ENCODE results near the gene SCAI.
"Not testable (repeated sequence)": the region's sequence is repeated elsewhere in the genome, so short reads cannot be mapped to it uniquely, and the experiment has no call there.

The SCAI gene

DNA sequence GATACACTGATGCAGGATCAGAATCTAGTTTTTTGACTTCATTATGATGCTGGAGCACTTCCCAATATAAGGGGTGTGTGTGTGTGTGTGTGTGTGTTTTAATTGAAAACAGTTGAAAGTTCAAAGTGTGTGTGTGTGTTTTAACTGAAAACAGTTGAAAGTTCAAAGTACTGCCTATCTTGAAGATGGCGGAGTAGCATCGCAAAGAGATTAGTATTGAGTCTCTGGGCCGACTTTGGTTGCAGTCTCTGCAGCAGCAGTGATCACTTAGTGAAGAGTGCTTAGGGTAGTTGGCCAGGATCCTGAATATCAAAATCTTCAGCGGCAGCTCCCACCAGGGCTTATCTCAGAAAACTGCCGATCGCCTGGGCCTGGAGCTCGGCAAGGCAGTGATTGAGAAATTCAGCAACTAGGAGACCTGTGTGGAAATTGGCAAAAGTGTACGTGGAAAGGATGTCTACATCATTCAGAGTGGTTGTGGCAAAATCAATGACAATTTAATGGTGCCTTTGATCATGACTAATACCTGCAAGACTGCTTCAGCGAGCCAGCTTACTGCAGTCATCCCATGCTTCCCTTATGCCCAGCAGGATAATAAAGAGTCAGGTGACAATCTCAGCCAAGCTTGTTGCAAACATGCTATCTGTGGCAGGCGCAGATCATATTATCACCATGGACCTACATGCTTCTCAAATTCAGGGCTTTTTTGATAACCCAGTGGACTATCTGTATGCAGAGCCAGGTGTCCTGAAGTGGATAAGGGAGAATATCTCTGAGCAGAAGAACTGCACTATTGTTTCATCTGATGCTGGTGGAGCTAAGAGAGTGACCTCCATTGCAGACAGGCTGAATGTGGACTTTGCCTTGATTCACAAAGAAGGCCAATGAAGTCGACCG, 7.3 kb upstream of the SCAI start:
- no peak for DNase-seq (ENCODE audit: low read depth)

DNA sequence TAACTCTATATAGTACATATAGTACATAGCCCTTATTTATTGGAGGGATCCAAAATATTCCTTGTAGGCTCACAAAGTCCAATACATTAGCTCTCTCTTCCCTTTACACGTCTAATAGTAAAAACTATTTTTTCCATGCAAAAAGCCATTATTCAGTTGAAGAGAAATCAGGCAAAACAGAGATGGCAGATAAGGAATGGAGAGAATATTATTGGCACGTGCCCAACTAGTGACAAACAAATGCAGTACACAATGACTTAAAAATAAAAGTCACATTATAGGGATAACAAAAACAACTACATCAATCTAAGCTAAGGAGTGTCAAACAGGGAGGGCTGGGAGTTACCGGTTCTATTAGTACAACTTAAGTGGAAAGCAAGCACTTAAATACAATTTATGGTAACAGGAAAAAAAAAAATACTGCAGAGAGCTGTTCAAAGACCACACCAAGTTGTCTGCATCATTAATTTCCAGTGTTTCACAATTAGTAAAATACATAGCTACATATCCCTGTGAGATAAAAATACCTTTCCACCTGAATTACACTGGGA, 4.1 kb upstream of the SCAI start:
- DNase-seq (ENCODE audit: low read depth), result no peak

GRCh38 chr9:125146247-125146646, 2.9 kb upstream of the SCAI start:
- DNase-seq (ENCODE audit: low read depth), result no peak

DNA sequence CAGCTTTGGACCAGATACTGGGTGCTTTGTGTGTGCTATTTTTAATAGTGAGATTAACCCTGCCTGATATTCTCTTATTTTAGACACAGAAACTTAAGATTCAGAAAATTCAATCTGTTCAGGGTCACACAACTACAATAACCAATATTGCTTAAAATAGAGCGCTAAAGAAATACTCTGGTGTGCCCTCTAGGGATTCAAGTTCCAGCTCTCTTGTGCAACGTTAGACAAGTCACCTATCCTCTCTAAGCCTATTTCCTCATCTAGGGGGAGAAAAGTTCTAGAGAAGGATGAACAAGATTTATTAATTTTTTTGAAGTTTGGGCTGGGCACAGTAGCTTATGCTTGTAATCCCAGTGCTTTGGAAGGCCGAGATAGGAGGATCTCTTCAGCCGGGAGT, 2.1 kb upstream of the SCAI start:
- DNase-seq (ENCODE audit: low read depth), result no peak

DNA sequence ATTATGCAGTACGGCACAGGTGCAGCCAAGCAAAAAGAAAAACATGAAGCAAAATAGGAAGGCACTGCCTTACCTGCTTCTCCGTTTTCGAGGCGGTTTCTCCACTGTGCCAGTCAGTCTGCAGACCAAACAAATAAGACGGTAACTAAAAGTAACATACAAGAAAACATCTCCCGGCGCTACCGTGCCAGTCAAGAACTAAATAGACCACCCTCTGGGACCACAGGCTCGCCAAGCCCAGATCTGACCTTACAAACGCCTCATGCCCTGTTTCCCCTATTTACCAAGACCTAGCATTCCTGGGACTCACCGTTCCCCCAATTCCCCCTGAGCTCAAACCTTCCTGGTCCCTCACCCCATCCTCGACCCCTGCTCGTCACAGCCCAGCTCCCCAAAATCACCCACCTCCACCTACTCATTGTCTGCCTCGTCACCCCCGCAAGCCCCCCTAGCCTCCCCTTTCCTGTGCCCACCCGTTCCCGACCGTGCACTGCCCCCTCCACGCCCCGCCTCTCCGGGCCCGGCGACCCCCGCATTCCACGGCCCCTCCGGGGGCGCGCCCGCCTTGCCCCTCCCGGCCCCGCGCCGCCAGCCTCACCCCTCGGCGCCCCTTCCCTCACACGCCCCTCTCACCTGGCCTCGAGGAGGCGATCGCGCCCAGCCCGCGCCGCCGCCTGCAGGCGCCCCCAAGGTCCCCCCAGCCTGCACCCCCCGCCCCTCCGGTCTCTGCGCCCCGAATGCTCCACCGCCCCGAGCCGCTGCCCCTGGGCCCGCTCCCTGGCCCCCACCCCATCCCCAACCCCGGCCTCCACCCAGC, 560 bp downstream of the SCAI start:
- DNase-seq (ENCODE audit: low read depth), result no peak

DNA sequence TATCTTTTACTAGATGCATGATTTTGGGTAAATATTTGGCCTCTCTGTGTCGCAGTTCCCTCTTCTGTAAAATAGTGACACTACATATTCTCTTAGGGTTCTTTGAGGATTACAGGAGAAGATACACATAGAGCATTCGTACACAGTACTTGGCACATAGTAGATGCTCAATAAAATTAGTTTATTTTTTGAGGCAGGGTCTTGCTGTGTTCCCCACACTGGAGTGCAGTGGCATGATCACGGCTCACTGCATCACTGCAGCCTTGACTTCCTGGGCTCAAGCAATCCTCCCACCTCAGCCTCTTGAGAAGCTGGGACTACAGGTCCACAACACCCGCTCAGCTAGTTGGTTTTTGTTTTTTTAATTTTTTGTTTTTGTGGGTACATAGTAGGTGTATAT, 1.6 kb downstream of the SCAI start:
- DNase-seq (ENCODE audit: low read depth), result no peak

DNA sequence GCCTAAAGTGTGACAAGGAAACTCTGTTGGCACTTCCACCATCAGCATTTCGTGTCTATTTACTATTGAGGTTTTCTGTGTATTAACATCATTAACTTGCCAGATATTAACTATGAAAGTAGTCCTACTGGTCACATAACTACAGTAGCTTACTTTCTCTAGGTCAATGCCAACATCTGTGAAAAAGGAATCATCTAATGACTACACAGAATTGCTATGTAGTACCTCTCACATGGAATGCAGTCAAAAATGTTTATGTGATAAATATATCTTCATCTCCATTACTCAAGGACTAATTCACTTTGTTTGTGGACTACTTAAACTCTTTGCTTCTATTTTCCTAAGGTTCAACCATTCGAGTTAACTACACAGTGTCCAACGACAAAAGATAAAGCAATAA, 2.1 kb downstream of the SCAI start:
- DNase-seq (ENCODE audit: low read depth), result no peak

- no peak for DNase-seq (ENCODE audit: low read depth)
These were observed 2.8 kb downstream of the SCAI start for GRCh38 chr9:125140576-125140975.

- no peak for DNase-seq (ENCODE audit: low read depth)
These were observed 6.1 kb downstream of the SCAI start for GRCh38 chr9:125137200-125137599.

- no peak for DNase-seq (ENCODE audit: low read depth)
These were observed 8.4 kb downstream of the SCAI start for GRCh38 chr9:125134976-125135375.

DNA sequence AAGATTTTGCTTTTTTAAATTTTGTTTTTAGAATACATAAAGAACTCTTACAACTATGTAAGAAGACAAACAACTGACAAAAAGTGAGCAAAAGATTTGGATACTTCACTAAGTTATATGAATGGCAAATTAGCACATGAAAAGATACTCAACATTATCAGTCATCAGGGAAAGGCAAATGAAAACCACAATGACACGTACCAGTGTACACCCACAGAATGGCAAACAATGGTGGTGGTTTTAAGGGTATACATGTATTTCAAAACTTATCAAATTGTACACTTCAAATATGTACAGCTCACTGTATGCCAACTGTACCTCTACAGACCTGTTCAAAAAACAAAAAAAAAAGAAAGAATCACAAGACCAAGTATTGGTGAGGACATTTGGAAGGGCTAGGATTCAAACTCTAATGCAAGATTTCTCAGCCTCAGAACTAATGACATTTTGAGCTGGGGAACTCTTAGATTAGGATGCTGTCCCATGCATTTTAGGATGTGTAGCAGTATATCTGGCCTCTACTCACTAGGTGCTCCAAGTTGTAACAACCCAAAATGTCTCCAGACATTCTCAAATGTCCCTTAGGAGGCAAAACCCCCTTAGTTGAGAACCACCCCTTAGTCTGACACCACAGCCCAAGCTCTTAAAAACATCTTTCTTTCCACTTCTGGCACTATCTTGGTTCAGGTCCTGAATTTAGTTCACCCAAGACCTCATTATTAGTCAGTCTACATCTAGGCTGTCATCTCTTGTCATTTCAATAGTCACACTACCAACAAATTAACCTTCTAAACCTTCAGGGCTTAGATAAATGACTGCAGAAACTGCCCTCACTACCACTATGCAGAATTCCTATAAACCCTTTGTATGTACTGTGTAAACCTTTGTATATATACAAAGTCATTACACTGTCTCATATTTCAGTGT, 9.7 kb downstream of the SCAI start:
- DNase-seq (ENCODE audit: low read depth), result no peak

- DNase-seq (ENCODE audit: low read depth), result no peak
These were observed 11.6 kb downstream of the SCAI start for GRCh38 chr9:125131778-125132177.

- DNase-seq (ENCODE audit: low read depth), result peak; percentile 61
These were observed 17.1 kb downstream of the SCAI start for GRCh38 chr9:125126019-125126746.

DNA sequence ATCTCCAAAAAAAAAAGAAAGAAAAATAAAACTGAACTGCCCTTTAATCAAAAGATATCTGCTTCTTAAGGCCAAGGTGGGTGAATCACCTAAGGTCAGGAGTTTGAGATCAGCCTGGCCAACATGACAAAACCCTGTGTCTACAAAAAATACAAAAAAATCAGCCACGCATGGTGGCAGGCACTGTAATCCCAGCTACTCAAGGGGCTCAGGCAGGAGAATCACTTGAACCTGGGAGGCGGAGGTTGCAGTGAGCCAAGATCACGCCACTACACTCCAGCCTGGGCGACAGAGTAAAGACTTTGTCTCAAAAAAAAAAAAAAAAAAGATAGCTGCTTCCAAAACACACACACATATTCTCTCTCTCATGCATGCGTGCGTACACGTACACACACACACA, 17.8 kb downstream of the SCAI start:
- no peak for DNase-seq (ENCODE audit: low read depth)

DNA sequence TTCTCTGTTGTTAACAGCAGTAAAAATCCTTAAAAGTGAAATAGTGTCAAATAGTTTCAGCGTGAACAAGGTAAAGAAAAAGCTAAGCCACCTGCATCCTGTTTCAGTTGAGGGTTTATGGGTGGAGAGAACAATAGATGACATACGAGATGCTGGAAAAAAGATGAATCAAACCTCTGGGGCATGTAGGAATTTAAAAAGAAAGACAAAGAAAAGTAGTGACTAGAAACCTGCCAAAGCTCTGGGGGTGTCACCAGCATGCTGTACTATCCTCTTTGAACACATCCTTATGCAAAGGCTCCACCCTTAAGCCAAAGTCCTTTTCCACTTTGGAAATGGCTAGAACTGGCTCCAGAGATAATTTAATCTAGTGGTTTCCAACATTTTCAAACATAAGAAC, 22.2 kb downstream of the SCAI start:
- no peak for DNase-seq (ENCODE audit: low read depth)

DNA sequence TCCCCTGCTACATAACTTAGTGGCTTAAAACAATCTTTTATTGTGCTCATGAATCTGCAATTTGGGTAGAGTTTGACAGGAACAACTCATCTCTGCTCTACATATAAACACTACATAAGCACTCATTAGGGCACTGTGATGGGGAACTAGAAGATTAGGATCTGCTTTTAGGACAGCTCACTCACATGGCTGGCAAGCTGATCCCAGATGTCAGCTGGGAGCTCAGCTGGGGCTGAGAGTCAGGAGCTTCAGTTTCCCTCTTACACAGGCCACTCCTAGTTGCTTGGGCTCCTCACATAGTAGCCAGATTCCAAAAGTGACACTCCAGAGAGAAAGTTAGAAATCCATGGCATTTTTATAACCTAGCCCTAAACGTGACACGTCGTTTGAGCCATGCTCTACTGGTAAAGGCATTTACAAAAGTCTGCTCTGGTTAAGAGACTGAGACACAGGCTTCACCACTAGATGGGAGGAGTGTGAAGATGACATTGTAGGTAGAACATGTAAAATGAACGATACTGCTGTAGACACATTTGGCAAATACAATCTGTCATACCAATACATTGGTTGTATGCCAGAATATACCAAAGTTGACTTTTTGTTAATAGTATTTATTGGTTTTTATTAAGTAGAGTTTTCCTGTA, 23.6 kb downstream of the SCAI start:
- no peak for DNase-seq (ENCODE audit: low read depth)

- not testable (repeated sequence) for DNase-seq (ENCODE audit: low read depth)
These were observed 24.6 kb downstream of the SCAI start for GRCh38 chr9:125118696-125119095.

DNA sequence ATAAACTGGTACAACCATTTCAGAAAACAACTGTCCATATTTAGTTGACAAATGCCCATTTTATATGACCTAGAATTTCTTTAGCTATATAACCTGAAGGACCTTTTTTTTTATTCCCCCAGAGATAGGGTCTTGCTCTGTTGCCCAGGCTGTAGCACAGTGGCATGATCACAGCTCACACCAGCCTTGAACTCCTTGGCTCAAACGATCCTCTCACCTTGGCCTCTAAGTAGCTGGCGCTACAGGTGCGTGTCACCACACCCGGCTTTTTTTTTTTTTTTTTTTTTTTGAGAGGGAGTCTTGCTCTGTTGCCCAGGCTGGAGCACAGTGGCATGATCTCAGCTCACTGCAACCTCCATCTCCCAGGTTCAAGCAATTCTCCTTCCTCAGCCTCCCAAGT, 28.8 kb downstream of the SCAI start:
- not testable (repeated sequence) for DNase-seq (ENCODE audit: low read depth)

- DNase-seq (ENCODE audit: low read depth), result no peak
These were observed 32.9 kb downstream of the SCAI start for GRCh38 chr9:125110464-125110863.

GRCh38 chr9:125108541-125108940, 34.8 kb downstream of the SCAI start:
- not testable (repeated sequence) for DNase-seq (ENCODE audit: low read depth)

All from activated T-cell treated with anti-CD3 and anti-CD28 coated beads for 48 hours (primary cell).